ENCODE measurements around the gene PIK3R5.
"Not testable (repeated sequence)": the region's sequence is repeated elsewhere in the genome, so short reads cannot be mapped to it uniquely, and the experiment has no call there.

DNA sequence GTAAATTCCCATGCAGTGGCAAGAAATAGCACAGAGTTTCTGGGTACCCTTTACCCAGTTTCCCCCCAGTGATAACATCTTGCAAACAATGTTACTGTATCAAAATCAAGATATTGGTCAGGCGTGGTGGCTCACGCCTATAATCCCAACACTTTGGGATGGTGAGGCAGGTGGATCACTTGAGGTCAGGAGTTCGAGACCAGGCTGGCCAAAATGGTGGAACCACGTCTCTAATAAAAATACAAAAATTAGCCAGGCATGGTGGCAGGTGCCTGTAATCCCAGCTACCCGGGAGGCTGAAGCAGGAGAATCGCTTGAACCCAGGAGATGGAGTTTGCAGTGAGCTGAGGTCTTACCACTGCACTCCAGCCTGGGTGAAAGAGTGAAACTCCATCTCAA, 109.3 kb downstream of the PIK3R5 start:
- TF ChIP-seq, protein P1, sequence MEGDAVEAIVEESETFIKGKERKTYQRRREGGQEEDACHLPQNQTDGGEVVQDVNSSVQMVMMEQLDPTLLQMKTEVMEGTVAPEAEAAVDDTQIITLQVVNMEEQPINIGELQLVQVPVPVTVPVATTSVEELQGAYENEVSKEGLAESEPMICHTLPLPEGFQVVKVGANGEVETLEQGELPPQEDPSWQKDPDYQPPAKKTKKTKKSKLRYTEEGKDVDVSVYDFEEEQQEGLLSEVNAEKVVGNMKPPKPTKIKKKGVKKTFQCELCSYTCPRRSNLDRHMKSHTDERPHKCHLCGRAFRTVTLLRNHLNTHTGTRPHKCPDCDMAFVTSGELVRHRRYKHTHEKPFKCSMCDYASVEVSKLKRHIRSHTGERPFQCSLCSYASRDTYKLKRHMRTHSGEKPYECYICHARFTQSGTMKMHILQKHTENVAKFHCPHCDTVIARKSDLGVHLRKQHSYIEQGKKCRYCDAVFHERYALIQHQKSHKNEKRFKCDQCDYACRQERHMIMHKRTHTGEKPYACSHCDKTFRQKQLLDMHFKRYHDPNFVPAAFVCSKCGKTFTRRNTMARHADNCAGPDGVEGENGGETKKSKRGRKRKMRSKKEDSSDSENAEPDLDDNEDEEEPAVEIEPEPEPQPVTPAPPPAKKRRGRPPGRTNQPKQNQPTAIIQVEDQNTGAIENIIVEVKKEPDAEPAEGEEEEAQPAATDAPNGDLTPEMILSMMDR (IDR thresholded peaks at IDR 0.05) = not testable (repeated sequence)
- TF ChIP-seq POLR2A (IDR thresholded peaks at IDR 0.05) = not testable (repeated sequence)

Measured in lower leg skin (tissue), 3 donors.